ENCODE measurements around the gene SNX4.
A peak's percentile ranks its signal among the peaks of the same experiment; 100 is the strongest.
"Not testable (repeated sequence)": the region's sequence is repeated elsewhere in the genome, so short reads cannot be mapped to it uniquely, and the experiment has no call there.

SNX4 gene

GRCh38 chr3:125461896-125462295 is 58.1 kb downstream of the SNX4 start:
- no peak for DNase-seq

- DNase-seq = no peak
Measured at GRCh38 chr3:125460233-125460632, 59.8 kb downstream of the SNX4 start.

- no peak for DNase-seq
Measured at GRCh38 chr3:125443923-125444322, 76.1 kb downstream of the SNX4 start.

GRCh38 chr3:125442506-125442905 is 77.5 kb downstream of the SNX4 start:
- no peak for DNase-seq

- DNase-seq = no peak
Measured at GRCh38 chr3:125440970-125441369, 79.0 kb downstream of the SNX4 start.

- DNase-seq = no peak
Measured at GRCh38 chr3:125440559-125440955, 79.4 kb downstream of the SNX4 start.

- DNase-seq = peak; percentile 54 to 59
Measured at GRCh38 chr3:125437631-125438435, 82.2 kb downstream of the SNX4 start.

- DNase-seq = no peak
Measured at GRCh38 chr3:125436921-125437320, 83.1 kb downstream of the SNX4 start.

- no peak for DNase-seq
Measured at GRCh38 chr3:125435231-125435630, 84.8 kb downstream of the SNX4 start.

GRCh38 chr3:125434582-125435011 is 85.4 kb downstream of the SNX4 start:
- no peak for DNase-seq

GRCh38 chr3:125433611-125434041 is 86.4 kb downstream of the SNX4 start:
- DNase-seq = no peak

- DNase-seq = no peak
Measured at GRCh38 chr3:125433091-125433534, 86.9 kb downstream of the SNX4 start.

GRCh38 chr3:125431912-125432790 is 87.9 kb downstream of the SNX4 start:
- DNase-seq = no peak

GRCh38 chr3:125431391-125431790 is 88.6 kb downstream of the SNX4 start:
- DNase-seq = no peak

- no peak for DNase-seq
Measured at GRCh38 chr3:125428216-125428830, 91.7 kb downstream of the SNX4 start.

GRCh38 chr3:125418306-125418705 is 101.7 kb downstream of the SNX4 start:
- DNase-seq = no peak

- DNase-seq = no peak
Measured at GRCh38 chr3:125416235-125416634, 103.8 kb downstream of the SNX4 start.

GRCh38 chr3:125414669-125415068 is 105.3 kb downstream of the SNX4 start:
- no peak for DNase-seq

GRCh38 chr3:125410922-125411321 is 109.1 kb downstream of the SNX4 start:
- DNase-seq = no peak

GRCh38 chr3:125406070-125406469 is 113.9 kb downstream of the SNX4 start:
- no peak for DNase-seq

- DNase-seq = not testable (repeated sequence)
Measured at GRCh38 chr3:125405515-125405914, 114.5 kb downstream of the SNX4 start.

GRCh38 chr3:125403789-125404188 is 116.2 kb downstream of the SNX4 start:
- DNase-seq = no peak

GRCh38 chr3:125402639-125403038 is 117.4 kb downstream of the SNX4 start:
- DNase-seq = no peak

Data from CD4-positive, alpha-beta T cell treated with Interleukin-4 for 1 hour (primary cell).